ENCODE measurements around the gene MED28. TPM values are rescaled to one million over a fixed set of nuclear protein-coding genes. Genes with fewer than 3 reads are reported as not detected.

Gene MED28
- total RNA-seq, 2 donors from 2014 or later, result 94.5 to 107 TPM

DNA sequence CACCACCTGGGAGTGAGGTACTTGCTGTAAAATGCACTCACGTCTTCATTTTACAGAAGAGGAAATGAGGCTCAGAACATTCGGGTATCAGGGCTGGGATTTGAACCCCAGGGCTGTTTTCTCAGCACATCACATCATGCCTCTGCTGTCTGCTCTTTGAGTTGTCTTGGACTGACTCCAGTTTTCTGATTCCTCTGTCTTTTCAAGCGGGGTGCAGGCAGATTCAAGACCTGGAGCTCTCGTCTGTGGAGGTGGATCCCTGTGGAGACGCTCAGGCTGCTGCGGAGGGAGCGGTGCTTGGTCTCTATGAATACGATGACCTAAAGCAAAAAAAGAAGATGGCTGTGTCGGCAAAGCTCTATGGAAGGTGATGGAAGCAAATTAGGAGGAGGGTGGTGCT, 31.2 kb upstream of the MED28 start:
- Mint-ChIP-seq H3K4me1 (peaks cover 3% of the 10 kb centered on the region), H3K9me3 (no peaks in the 10 kb centered on the region), H3K36me3 (ENCODE audit: low read depth) (peaks cover 58% of the 10 kb centered on the region), H3K4me3 (no peak overlapping the region), H3K27ac (no peak overlapping the region), H3K27me3 (ENCODE audit: insufficient read depth) (no peaks in the 10 kb centered on the region)
- H3K36me3 ChIP-seq (ENCODE audit: control insufficient read depth, insufficient read depth, low read length), result peaks cover 81% of the 10 kb centered on the region
- TF ChIP-seq, protein P1, sequence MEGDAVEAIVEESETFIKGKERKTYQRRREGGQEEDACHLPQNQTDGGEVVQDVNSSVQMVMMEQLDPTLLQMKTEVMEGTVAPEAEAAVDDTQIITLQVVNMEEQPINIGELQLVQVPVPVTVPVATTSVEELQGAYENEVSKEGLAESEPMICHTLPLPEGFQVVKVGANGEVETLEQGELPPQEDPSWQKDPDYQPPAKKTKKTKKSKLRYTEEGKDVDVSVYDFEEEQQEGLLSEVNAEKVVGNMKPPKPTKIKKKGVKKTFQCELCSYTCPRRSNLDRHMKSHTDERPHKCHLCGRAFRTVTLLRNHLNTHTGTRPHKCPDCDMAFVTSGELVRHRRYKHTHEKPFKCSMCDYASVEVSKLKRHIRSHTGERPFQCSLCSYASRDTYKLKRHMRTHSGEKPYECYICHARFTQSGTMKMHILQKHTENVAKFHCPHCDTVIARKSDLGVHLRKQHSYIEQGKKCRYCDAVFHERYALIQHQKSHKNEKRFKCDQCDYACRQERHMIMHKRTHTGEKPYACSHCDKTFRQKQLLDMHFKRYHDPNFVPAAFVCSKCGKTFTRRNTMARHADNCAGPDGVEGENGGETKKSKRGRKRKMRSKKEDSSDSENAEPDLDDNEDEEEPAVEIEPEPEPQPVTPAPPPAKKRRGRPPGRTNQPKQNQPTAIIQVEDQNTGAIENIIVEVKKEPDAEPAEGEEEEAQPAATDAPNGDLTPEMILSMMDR (conservative IDR thresholded peaks at IDR 0.05), result no peak
- no peak overlapping the region for H3K9ac ChIP-seq (ENCODE audit: extremely low read depth, low read length, poor library complexity, severe bottlenecking)
- H3K4me1 ChIP-seq (ENCODE audit: control insufficient read depth, insufficient read depth, low read length), result peaks cover 3% of the 10 kb centered on the region
- no peaks in the 10 kb centered on the region for H3K9me3 ChIP-seq (ENCODE audit: control insufficient read depth, low read length)
- 91 to 94% methylated on average over 8 to 9 of the region's 9 CpGs for WGBS, 2 experiments (ENCODE audit: insufficient coverage in 1 of 2, insufficient read length in 1 of 2)
- no peak overlapping the region for H3K27ac ChIP-seq (ENCODE audit: low read depth, low read length)
- no peak overlapping the region for H3K4me3 ChIP-seq (ENCODE audit: low read length)
- no peak for DNase-seq
- H3K27me3 ChIP-seq (ENCODE audit: control insufficient read depth, insufficient read depth, low read length, poor library complexity, severe bottlenecking), result no peaks in the 10 kb centered on the region

DNA sequence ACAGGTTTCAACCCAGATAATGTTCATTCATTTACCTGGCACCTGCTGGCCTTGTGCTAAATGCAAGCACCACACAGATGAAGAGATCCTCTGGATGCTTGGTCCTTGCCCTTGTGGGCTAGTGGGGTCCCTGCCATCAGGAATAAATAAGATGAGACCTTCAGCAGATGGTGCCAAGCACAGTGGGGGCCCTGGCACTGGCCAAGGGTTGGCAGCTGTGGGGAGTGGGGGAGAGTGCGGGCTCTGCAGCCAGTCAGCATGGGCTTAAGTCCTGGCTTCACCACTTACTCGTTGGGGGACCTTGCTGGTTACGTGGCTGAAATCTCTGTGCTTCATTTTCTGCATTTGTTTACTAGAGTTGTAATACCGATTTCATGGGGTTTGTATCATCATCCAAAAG, 30.5 kb upstream of the MED28 start:
- no peak overlapping the region for H3K9ac ChIP-seq (ENCODE audit: extremely low read depth, low read length, poor library complexity, severe bottlenecking)
- no peak overlapping the region for H3K4me3 ChIP-seq (ENCODE audit: low read length)
- H3K27ac ChIP-seq (ENCODE audit: low read depth, low read length), result no peak overlapping the region
- H3K36me3 ChIP-seq (ENCODE audit: control insufficient read depth, insufficient read depth, low read length), result peaks cover 87% of the 10 kb centered on the region
- no peaks in the 10 kb centered on the region for H3K9me3 Mint-ChIP-seq
- no peak overlapping the region for H3K27ac Mint-ChIP-seq
- TF ChIP-seq, protein P1 (conservative IDR thresholded peaks at IDR 0.05), result no peak
- no peaks in the 10 kb centered on the region for H3K27me3 Mint-ChIP-seq (ENCODE audit: insufficient read depth)
- no peak overlapping the region for H3K4me3 Mint-ChIP-seq
- no peak for DNase-seq
- no peaks in the 10 kb centered on the region for H3K9me3 ChIP-seq (ENCODE audit: control insufficient read depth, low read length)
- peaks cover 65% of the 10 kb centered on the region for H3K36me3 Mint-ChIP-seq (ENCODE audit: low read depth)
- no peaks in the 10 kb centered on the region for H3K4me1 Mint-ChIP-seq
- WGBS, 2 experiments (ENCODE audit: insufficient coverage in 1 of 2, insufficient read length in 1 of 2), result 91 to 95% methylated on average over 4 of the region's 4 CpGs
- H3K4me1 ChIP-seq (ENCODE audit: control insufficient read depth, insufficient read depth, low read length), result no peaks in the 10 kb centered on the region
- H3K27me3 ChIP-seq (ENCODE audit: control insufficient read depth, insufficient read depth, low read length, poor library complexity, severe bottlenecking), result no peaks in the 10 kb centered on the region

- Mint-ChIP-seq H3K4me3 (no peak overlapping the region), H3K4me1 (no peaks in the 10 kb centered on the region), H3K27me3 (ENCODE audit: insufficient read depth) (no peaks in the 10 kb centered on the region), H3K36me3 (ENCODE audit: low read depth) (peaks cover 71% of the 10 kb centered on the region), H3K27ac (no peak overlapping the region), H3K9me3 (no peaks in the 10 kb centered on the region)
- TF ChIP-seq, protein P1 (conservative IDR thresholded peaks at IDR 0.05), result no peak
- H3K9ac ChIP-seq (ENCODE audit: extremely low read depth, low read length, poor library complexity, severe bottlenecking), result no peak overlapping the region
- H3K36me3 ChIP-seq (ENCODE audit: control insufficient read depth, insufficient read depth, low read length), result peaks cover 89% of the 10 kb centered on the region
- no peaks in the 10 kb centered on the region for H3K9me3 ChIP-seq (ENCODE audit: control insufficient read depth, low read length)
- no peak overlapping the region for H3K4me3 ChIP-seq (ENCODE audit: low read length)
- WGBS, 2 experiments (ENCODE audit: insufficient coverage in 1 of 2, insufficient read length in 1 of 2), result 87 to 88% methylated on average over 8 to 10 of the region's 10 CpGs
- no peak overlapping the region for H3K27ac ChIP-seq (ENCODE audit: low read depth, low read length)
- no peaks in the 10 kb centered on the region for H3K4me1 ChIP-seq (ENCODE audit: control insufficient read depth, insufficient read depth, low read length)
- no peak for DNase-seq
- H3K27me3 ChIP-seq (ENCODE audit: control insufficient read depth, insufficient read depth, low read length, poor library complexity, severe bottlenecking), result no peaks in the 10 kb centered on the region
These were observed 29.8 kb upstream of the MED28 start for GRCh38 chr4:17584521-17585213.

All from endodermal cell (in vitro differentiated cells).